A673 (cell line): ENCODE data around the gene OXTR. TPM values are rescaled to one million over a fixed set of nuclear protein-coding genes. Genes with fewer than 3 reads are reported as not detected.

Experiments
- BruUV-seq: library from RNA; stranded (reverse); fragments of 400-500 nt; replicated peaks from 2 replicates; lab custom pipeline; 2021; lab: Mats Ljungman, UMichigan
- CTCF ChIA-PET: fragments of 300-600 bp; sonication (Branson Sonifier 250); formaldehyde crosslinking; loops from one replicate; lab custom pipeline; 2022; ENCODE audit warnings: antibody characterized with exemption; lab: Charles Lee
- POLR2A ChIA-PET: fragments of 300-600 bp; sonication (Branson Sonifier 250); formaldehyde crosslinking; loops from one replicate; lab custom pipeline; 2022; ENCODE audit warnings: antibody characterized with exemption; ENCODE audit not compliant: low non-redundant PET; lab: Charles Lee
- DNase-seq: peaks from one replicate; pipeline ENCODE4 v3.0.0-alpha.2; 2015; ENCODE audit warnings: low spot score
- H3K27ac ChIP-seq: fragments of 200-600 bp; sonication (generic); 2 replicates; pipeline ENCODE4 v1.5.1; 2016; ENCODE audit warnings: mixed run types, low read depth, mild to moderate bottlenecking, mixed read lengths, antibody characterized with exemption, low read length; ENCODE audit not compliant: poor library complexity, severe bottlenecking
- H3K27me3 ChIP-seq: fragments of 200-600 bp; sonication (generic); replicated peaks from 2 replicates; pipeline ENCODE4 v1.6.1; 2017; ENCODE audit warnings: mixed run types, low read depth, mild to moderate bottlenecking, mixed read lengths, antibody characterized with exemption, low read length; ENCODE audit not compliant: insufficient read depth, poor library complexity
- H3K36me3 ChIP-seq: fragments of 200-600 bp; sonication (generic); 2 replicates; pipeline ENCODE4 v1.6.1; 2016; ENCODE audit warnings: mixed run types, mild to moderate bottlenecking, mixed read lengths, antibody characterized with exemption, low read length; ENCODE audit not compliant: insufficient read depth, poor library complexity, severe bottlenecking
- H3K4me1 ChIP-seq: fragments of 200-600 bp; sonication (generic); 2 replicates; pipeline ENCODE4 v1.6.1; 2017; ENCODE audit warnings: mixed run types, mild to moderate bottlenecking, mixed read lengths, antibody characterized with exemption, low read length; ENCODE audit not compliant: insufficient read depth, poor library complexity, severe bottlenecking
- H3K4me3 ChIP-seq: fragments of 200-600 bp; sonication (generic); 2 replicates; pipeline ENCODE4 v1.5.1; 2016; ENCODE audit warnings: low read depth, mixed run types, mild to moderate bottlenecking, mixed read lengths, low read length; ENCODE audit not compliant: poor library complexity, severe bottlenecking
- H3K9me3 ChIP-seq: fragments of 200-600 bp; sonication (generic); 2 replicates; pipeline ENCODE4 v1.6.1; 2016; ENCODE audit warnings: mixed run types, low read depth, mild to moderate bottlenecking, mixed read lengths, antibody characterized with exemption, low read length; ENCODE audit not compliant: poor library complexity, severe bottlenecking
- CTCF ChIP-seq: fragments of 300-800, 200-600 bp; sonication (generic); conservative IDR thresholded peaks from 2 replicates; pipeline ENCODE4 v1.5.1; 2017; ENCODE audit warnings: low read depth, mild to moderate bottlenecking, antibody characterized with exemption, low read length, moderate library complexity, mixed read lengths
- EZH2 ChIP-seq: fragments of 200-600 bp; sonication (generic); IDR thresholded peaks from 2 replicates; pipeline ENCODE4 v1.6.1; 2017; ENCODE audit warnings: borderline replicate concordance, low read depth, mild to moderate bottlenecking, mixed read lengths, antibody characterized with exemption, low read length; ENCODE audit not compliant: poor library complexity, severe bottlenecking
- intact Hi-C: fragments of 100-400 bp; cut with micrococcal nuclease; formaldehyde crosslinking; loops from one replicate; pipeline ENCODE4 v1.10.0; 2022; ENCODE audit not compliant: unreplicated experiment
- total RNA-seq: library from RNA; stranded (reverse); gene quantifications from 2 replicates; pipeline ENCODE4 v1.2.3, GENCODE V29; 2021

OXTR gene
- total RNA-seq, 1 experiment from 2014 or later: 6.5 TPM

- ChIA-PET POLR2A (no interaction called here), CTCF (no interaction called here)
- Histone ChIP-seq H3K36me3 (no peaks in the 10 kb centered on the region), H3K9me3 (no peaks in the 10 kb centered on the region), H3K27me3 (no peaks in the 10 kb centered on the region), H3K27ac (no peak overlapping the region), H3K4me1 (no peaks in the 10 kb centered on the region), H3K4me3 (no peak overlapping the region)
- no peak for DNase-seq
- no TSS peak for BruUV-seq
- TF ChIP-seq EZH2 (no peak), CTCF (no peak)
- intact Hi-C loops: no loop called here
Observed at GRCh38 chr3:8780279-8780678, 10.9 kb upstream of the OXTR start.

- TF ChIP-seq EZH2 (no peak), CTCF (no peak)
- H3K4me1 ChIP-seq: no peaks in the 10 kb centered on the region
- H3K9me3 ChIP-seq: no peaks in the 10 kb centered on the region
- no peak for DNase-seq
- BruUV-seq: no TSS peak
- ChIA-PET POLR2A (no interaction called here), CTCF (interaction anchor here (1.3 kb wide), 1 partner anchor 9 kb away, joined by 4 read pairs; the partner anchor contains the start of gene OXTR)
- H3K36me3 ChIP-seq: no peaks in the 10 kb centered on the region
- intact Hi-C loops: no loop called here
- H3K27ac ChIP-seq: no peak overlapping the region
- H3K27me3 ChIP-seq: no peaks in the 10 kb centered on the region
- no peak overlapping the region for H3K4me3 ChIP-seq
Observed at GRCh38 chr3:8778475-8778874, 9.1 kb upstream of the OXTR start.

GRCh38 chr3:8777978-8778267 lies 8.5 kb upstream of the OXTR start:
- Histone ChIP-seq H3K4me1 (no peaks in the 10 kb centered on the region), H3K27ac (no peak overlapping the region), H3K9me3 (no peaks in the 10 kb centered on the region), H3K36me3 (no peaks in the 10 kb centered on the region), H3K27me3 (no peaks in the 10 kb centered on the region), H3K4me3 (no peak overlapping the region)
- CTCF ChIA-PET: interaction anchor here (1.3 kb wide), 1 partner anchor 8 kb away, joined by 4 read pairs; the partner anchor contains the start of gene OXTR
- no TSS peak for BruUV-seq
- POLR2A ChIA-PET: no interaction called here
- no peak for DNase-seq
- TF ChIP-seq CTCF: no peak
- no peak for TF ChIP-seq EZH2
- intact Hi-C loops: no loop called here
